H9 (cell line): ENCODE results near the gene AAMP. TPM values are rescaled to one million over a fixed set of nuclear protein-coding genes. Genes with fewer than 3 reads are reported as not detected.

ENCODE experiments used
- DNase-seq: peaks from one replicate; pipeline ENCODE4 v3.0.0-alpha.2; 2017
- H2AFZ ChIP-seq: one replicate; pipeline ENCODE4 v1.6.1; 2013; ENCODE audit warnings: mild to moderate bottlenecking, low read length, control low read depth, moderate library complexity
- H2AK5ac ChIP-seq: 2 replicates; pipeline ENCODE4 v1.6.1; 2013; ENCODE audit warnings: low read length, control low read depth, mixed read lengths; ENCODE audit not compliant: insufficient read length
- H2BK120ac ChIP-seq: one replicate; pipeline ENCODE4 v1.6.1; 2013; ENCODE audit warnings: low read depth, mild to moderate bottlenecking, low read length, control low read depth, inconsistent platforms; ENCODE audit not compliant: poor library complexity, severe bottlenecking
- H2BK12ac ChIP-seq: 2 replicates; pipeline ENCODE4 v1.6.1; 2013; ENCODE audit warnings: low read length, control low read depth, mixed read lengths, low read depth; ENCODE audit not compliant: insufficient read length
- H2BK15ac ChIP-seq: 2 replicates; pipeline ENCODE4 v1.6.1; 2013; ENCODE audit warnings: low read depth, low read length, control low read depth
- H2BK20ac ChIP-seq: one replicate; pipeline ENCODE4 v1.6.1; 2013; ENCODE audit warnings: low read depth, mild to moderate bottlenecking, low read length, control low read depth, inconsistent platforms; ENCODE audit not compliant: poor library complexity, severe bottlenecking
- H2BK5ac ChIP-seq: 2 replicates; pipeline ENCODE4 v1.6.1; 2013; ENCODE audit warnings: low read length, control low read depth, mixed read lengths; ENCODE audit not compliant: insufficient read length
- H3K14ac ChIP-seq: 2 replicates; pipeline ENCODE4 v1.6.1; 2013; ENCODE audit warnings: low read length, control low read depth; ENCODE audit not compliant: insufficient read depth
- H3K18ac ChIP-seq: 2 replicates; pipeline ENCODE4 v1.6.1; 2013; ENCODE audit warnings: low read depth, mild to moderate bottlenecking, mixed read lengths, low read length, control low read depth; ENCODE audit not compliant: insufficient read length
- H3K23ac ChIP-seq: 2 replicates; pipeline ENCODE4 v1.6.1; 2013; ENCODE audit warnings: low read length, control low read depth, mixed read lengths, low read depth; ENCODE audit not compliant: insufficient read length
- H3K23me2 ChIP-seq: 2 replicates; pipeline ENCODE4 v1.6.1; 2013; ENCODE audit warnings: low read depth, mild to moderate bottlenecking, mixed read lengths, low read length, control low read depth; ENCODE audit not compliant: insufficient read length, poor library complexity, severe bottlenecking
- H3K27ac ChIP-seq: 2 replicates; pipeline ENCODE4 v1.5.1; 2013; ENCODE audit warnings: low read length, control low read depth, mixed read lengths, low read depth; ENCODE audit not compliant: insufficient read length
- H3K27me3 ChIP-seq: 2 replicates; pipeline ENCODE4 v1.6.1; 2013; ENCODE audit warnings: low read length, control low read depth, inconsistent platforms; ENCODE audit not compliant: insufficient read depth
- H3K4ac ChIP-seq: 2 replicates; pipeline ENCODE4 v1.6.1; 2013; ENCODE audit warnings: low read depth, mild to moderate bottlenecking, control low read depth, inconsistent platforms, low read length, moderate library complexity
- H3K4me1 ChIP-seq: 2 replicates; pipeline ENCODE4 v1.6.1; 2013; ENCODE audit warnings: low read length, control low read depth, inconsistent platforms; ENCODE audit not compliant: insufficient read depth
- H3K4me2 ChIP-seq: 2 replicates; pipeline ENCODE4 v1.6.1; 2013; ENCODE audit warnings: low read length, control low read depth, mixed read lengths; ENCODE audit not compliant: insufficient read length, insufficient read depth
- H3K56ac ChIP-seq: 2 replicates; pipeline ENCODE4 v1.6.1; 2013; ENCODE audit warnings: low read depth, mild to moderate bottlenecking, mixed read lengths, low read length, control low read depth; ENCODE audit not compliant: insufficient read length
- H3K79me1 ChIP-seq: 2 replicates; pipeline ENCODE4 v1.6.1; 2013; ENCODE audit warnings: low read depth, mild to moderate bottlenecking, moderate library complexity, low read length, control low read depth, inconsistent platforms; ENCODE audit not compliant: insufficient read depth, poor library complexity, severe bottlenecking
- H3K79me2 ChIP-seq: 2 replicates; pipeline ENCODE4 v1.6.1; 2013; ENCODE audit warnings: low read length, control low read depth, inconsistent platforms; ENCODE audit not compliant: insufficient read depth
- H3K9ac ChIP-seq: 2 replicates; pipeline ENCODE4 v1.6.1; 2013; ENCODE audit warnings: low read length, control low read depth, mixed read lengths; ENCODE audit not compliant: insufficient read length; ENCODE audit errors: extremely low read depth
- H3K9me3 ChIP-seq: one replicate; pipeline ENCODE4 v1.6.1; 2013; ENCODE audit warnings: low read depth, low read length, inconsistent platforms; ENCODE audit not compliant: control insufficient read depth
- H3T11ph ChIP-seq: one replicate; pipeline ENCODE4 v1.6.1; 2013; ENCODE audit warnings: mild to moderate bottlenecking, low read length, control low read depth, inconsistent platforms
- H4K20me1 ChIP-seq: one replicate; pipeline ENCODE4 v1.6.1; 2013; ENCODE audit not compliant: control insufficient read depth, insufficient read length, insufficient read depth
- H4K5ac ChIP-seq: 2 replicates; pipeline ENCODE4 v1.6.1; 2013; ENCODE audit warnings: low read depth, mild to moderate bottlenecking, mixed read lengths, low read length, control low read depth; ENCODE audit not compliant: insufficient read length
- H4K8ac ChIP-seq: replicated peaks from 2 replicates; pipeline ENCODE4 v1.6.1; 2013; ENCODE audit warnings: low read length, control low read depth, mixed read lengths, low read depth; ENCODE audit not compliant: insufficient read length
- H4K91ac ChIP-seq: 2 replicates; pipeline ENCODE4 v1.6.1; 2013; ENCODE audit warnings: low read depth, mild to moderate bottlenecking, moderate library complexity, mixed read lengths, low read length, control low read depth; ENCODE audit not compliant: insufficient read length
- H3K27ac Mint-ChIP-seq, 3 experiments: 2 replicates in 2 of 3; 3 replicates in 1 of 3; pipeline ENCODE4 v1.8.0; 2020 to 2021; ENCODE audit warnings: mixed read lengths in 3 of 3, mild to moderate bottlenecking in 1 of 3, moderate library complexity in 1 of 3
- H3K27me3 Mint-ChIP-seq: 2 replicates; pipeline ENCODE4 v1.8.0; 2021; ENCODE audit warnings: low read depth, mild to moderate bottlenecking, moderate library complexity, mixed read lengths
- H3K36me3 Mint-ChIP-seq, 3 experiments: 2 replicates in 2 of 3; 3 replicates in 1 of 3; pipeline ENCODE4 v1.8.0; 2020 to 2021; ENCODE audit warnings: low read depth in 3 of 3, mixed read lengths in 3 of 3; ENCODE audit not compliant: insufficient read depth in 1 of 3
- H3K4me1 Mint-ChIP-seq, 2 experiments: 2 replicates each; pipeline ENCODE4 v1.8.0; 2020; ENCODE audit warnings: mixed read lengths in 2 of 2
- H3K4me3 Mint-ChIP-seq, 2 experiments: 2 replicates in 1 of 2; 3 replicates in 1 of 2; pipeline ENCODE4 v1.8.0; 2020 to 2021; ENCODE audit warnings: mild to moderate bottlenecking in 2 of 2, mixed read lengths in 2 of 2, moderate library complexity in 1 of 2
- H3K9me3 Mint-ChIP-seq, 2 experiments: 2 replicates in 1 of 2; 3 replicates in 1 of 2; pipeline ENCODE4 v1.8.0; 2020; ENCODE audit warnings: mild to moderate bottlenecking in 2 of 2, mixed read lengths in 2 of 2, moderate library complexity in 1 of 2
- WGBS: extraction: QIAGEN DNeasy Blood & Tissue Kit; methylation state at CpG from one replicate; pipeline ENCODE4 v1.1.7; 2013; ENCODE audit warnings: missing lambda C conversion rate, low lambda C conversion rate, mixed read lengths; ENCODE audit not compliant: insufficient read length; ENCODE audit errors: extremely low coverage; 5-methylcytosine and 5-hydroxymethylcytosine counted together
- total RNA-seq: library from RNA; stranded (reverse); gene quantifications from 2 replicates; pipeline ENCODE4 v1.2.1, GENCODE V29; 2021
- TF ChIP-seq, protein P1 (sequence below): fragments of 200-600 bp; sonication (generic); conservative IDR thresholded peaks from 3 replicates; pipeline ENCODE4 v1.8.0; 2021; ENCODE audit warnings: antibody characterized with exemption, mild to moderate bottlenecking

The AAMP gene
- total RNA-seq, 1 experiment from 2014 or later: 103 TPM

DNA sequence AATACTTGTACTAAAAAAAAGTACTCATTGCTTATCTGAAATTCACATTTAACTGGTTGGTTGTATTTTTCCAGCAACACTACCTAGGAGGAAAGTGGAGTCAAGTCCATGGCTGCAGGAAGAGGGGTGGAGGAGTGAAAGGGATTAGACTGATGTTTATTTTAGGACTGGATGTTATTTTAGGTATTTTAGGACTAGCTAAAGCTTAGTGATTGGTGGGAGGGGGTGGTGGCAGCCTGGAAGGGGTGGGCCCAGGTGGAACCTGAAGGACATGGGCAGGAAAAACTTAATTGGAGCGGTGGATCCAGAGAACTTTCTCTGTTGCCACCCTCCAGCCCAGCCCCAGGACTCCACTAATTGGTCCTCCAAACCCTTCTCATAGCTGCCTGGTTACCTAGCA is 26.3 kb upstream of the AAMP start:
- Mint-ChIP-seq H3K9me3 (no peaks in the 10 kb centered on the region), H3K4me1 (peaks cover 34 to 41% of the 10 kb centered on the region in 2 experiments), H3K4me3 (no peak overlapping the region), H3K36me3 (no peaks in the 10 kb centered on the region), H3K27ac (no peak overlapping the region), H3K27me3 (no peaks in the 10 kb centered on the region; the same call in 1 of the 2 replicates)
- H3K23ac ChIP-seq: no peak overlapping the region
- H3K79me1 ChIP-seq: no peaks in the 10 kb centered on the region
- H3K14ac ChIP-seq: no peak overlapping the region
- no peak overlapping the region for H3T11ph ChIP-seq
- no peak overlapping the region for H2BK5ac ChIP-seq
- no peak overlapping the region for H2BK120ac ChIP-seq
- no peaks in the 10 kb centered on the region for H3K9me3 ChIP-seq
- TF ChIP-seq, protein P1, sequence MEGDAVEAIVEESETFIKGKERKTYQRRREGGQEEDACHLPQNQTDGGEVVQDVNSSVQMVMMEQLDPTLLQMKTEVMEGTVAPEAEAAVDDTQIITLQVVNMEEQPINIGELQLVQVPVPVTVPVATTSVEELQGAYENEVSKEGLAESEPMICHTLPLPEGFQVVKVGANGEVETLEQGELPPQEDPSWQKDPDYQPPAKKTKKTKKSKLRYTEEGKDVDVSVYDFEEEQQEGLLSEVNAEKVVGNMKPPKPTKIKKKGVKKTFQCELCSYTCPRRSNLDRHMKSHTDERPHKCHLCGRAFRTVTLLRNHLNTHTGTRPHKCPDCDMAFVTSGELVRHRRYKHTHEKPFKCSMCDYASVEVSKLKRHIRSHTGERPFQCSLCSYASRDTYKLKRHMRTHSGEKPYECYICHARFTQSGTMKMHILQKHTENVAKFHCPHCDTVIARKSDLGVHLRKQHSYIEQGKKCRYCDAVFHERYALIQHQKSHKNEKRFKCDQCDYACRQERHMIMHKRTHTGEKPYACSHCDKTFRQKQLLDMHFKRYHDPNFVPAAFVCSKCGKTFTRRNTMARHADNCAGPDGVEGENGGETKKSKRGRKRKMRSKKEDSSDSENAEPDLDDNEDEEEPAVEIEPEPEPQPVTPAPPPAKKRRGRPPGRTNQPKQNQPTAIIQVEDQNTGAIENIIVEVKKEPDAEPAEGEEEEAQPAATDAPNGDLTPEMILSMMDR: no peak
- no peaks in the 10 kb centered on the region for H3K79me2 ChIP-seq
- WGBS: no CpG with 5 or more reads among the region's 1 CpG
- no peak overlapping the region for H2BK12ac ChIP-seq
- H2BK15ac ChIP-seq: no peak overlapping the region
- no peak overlapping the region for H2AFZ ChIP-seq
- H4K8ac ChIP-seq: no peak overlapping the region
- no peak overlapping the region for H2AK5ac ChIP-seq
- H2BK20ac ChIP-seq: no peak overlapping the region
- 0 out of 2 replicates have a peak, but pooled peaks cover 2% of the 10 kb centered on the region for H3K4me1 ChIP-seq
- H4K91ac ChIP-seq: no peak overlapping the region
- H3K4ac ChIP-seq: no peak overlapping the region
- H3K4me2 ChIP-seq: no peak overlapping the region
- no peak overlapping the region for H3K56ac ChIP-seq
- no peaks in the 10 kb centered on the region for H4K20me1 ChIP-seq
- H3K23me2 ChIP-seq: peaks cover 7% of the 10 kb centered on the region
- no peak for DNase-seq
- H3K27ac ChIP-seq: no peak overlapping the region
- H3K9ac ChIP-seq: no peak overlapping the region
- no peaks in the 10 kb centered on the region for H3K27me3 ChIP-seq
- no peak overlapping the region for H3K18ac ChIP-seq
- no peak overlapping the region for H4K5ac ChIP-seq
